HCT116 (cell line): ENCODE measurements around the gene FOXF1. TPM values are rescaled to one million over a fixed set of nuclear protein-coding genes. Genes with fewer than 3 reads are reported as not detected.

ENCODE experiments used
- ATAC-seq: fragments of 200-7000 bp; cut with Tn5 transposase; 2 replicates; pipeline ENCODE4 v1.9.1; 2020; ENCODE audit warnings: mild to moderate bottlenecking, moderate library complexity
- BruUV-seq: library from RNA; stranded (reverse); fragments of 400-500 nt; replicated peaks from 2 replicates; lab custom pipeline; 2021; lab: Mats Ljungman, UMichigan
- CTCF ChIA-PET: fragments of 300-600 bp; sonication (Branson Sonifier 250); formaldehyde crosslinking; loops from one replicate; lab custom pipeline; 2021; ENCODE audit warnings: antibody characterized with exemption; lab: Charles Lee
- POLR2A ChIA-PET: fragments of 300-600, 350-600 bp; sonication (Branson Sonifier 250); formaldehyde crosslinking; loops from one replicate; lab custom pipeline; 2021; ENCODE audit warnings: antibody characterized with exemption; lab: Charles Lee
- RAD21 ChIA-PET, 2 experiments: fragments of 300-600 bp; sonication (Branson Sonifier 250); formaldehyde crosslinking; loops; one replicate each; lab custom pipeline; 2023; ENCODE audit warnings: low total read pairs in 2 of 2; ENCODE audit not compliant: uncharacterized antibody in 2 of 2, unreplicated experiment in 2 of 2, low non-redundant PET in 1 of 2; lab: Charles Lee
- DNase-seq: peaks from one replicate; pipeline ENCODE4 v3.0.0-alpha.2; 2010; ENCODE audit warnings: low read depth, low spot score
- H2AFZ ChIP-seq: fragments of 200-600 bp; shearing (Covaris generic), sonication (generic); 2 replicates; pipeline ENCODE4 v1.6.1; 2017; ENCODE audit warnings: low read depth, mixed run types, mixed read lengths, antibody characterized with exemption, low read length; ENCODE audit not compliant: poor library complexity, severe bottlenecking
- H3K27ac ChIP-seq: 2 replicates; pipeline ENCODE4 v1.5.1; 2012; ENCODE audit warnings: low read depth, low read length
- H3K27me3 ChIP-seq: fragments of 200-600 bp; sonication (generic); 2 replicates; pipeline ENCODE4 v1.6.1; 2016; ENCODE audit warnings: mixed run types, low read length, mixed read lengths; ENCODE audit not compliant: insufficient read depth
- H3K36me3 ChIP-seq, 2 experiments: fragments of 200-500 bp in 1 of 2; fragments of 200-600 bp in 1 of 2; sonication (Bioruptor generic) in 1 of 2; sonication (generic) in 1 of 2; 2 replicates each; pipeline versions ENCODE4 v1.5.1 to v1.6.1; 2014 to 2016; ENCODE audit warnings: low read length in 2 of 2, inconsistent platforms in 1 of 2, mixed read lengths in 1 of 2, mixed run types in 1 of 2; ENCODE audit not compliant: insufficient read depth in 2 of 2, control insufficient read depth in 1 of 2
- H3K4me1 ChIP-seq, 2 experiments: fragments of 200-600 bp in 1 of 2; sonication (generic) in 1 of 2; 2 replicates each; pipeline versions ENCODE4 v1.5.1 to v1.6.1; 2012 to 2017; ENCODE audit warnings: low read length in 2 of 2, inconsistent platforms in 1 of 2, mild to moderate bottlenecking in 1 of 2, mixed read lengths in 1 of 2, mixed run types in 1 of 2, moderate library complexity in 1 of 2; ENCODE audit not compliant: insufficient read depth in 2 of 2, control insufficient read depth in 1 of 2
- H3K4me2 ChIP-seq: fragments of 200-600 bp; sonication (generic); 2 replicates; pipeline ENCODE4 v1.6.1; 2017; ENCODE audit warnings: mixed run types, low read length, mixed read lengths
- H3K4me3 ChIP-seq, 2 experiments: fragments of 200-600 bp in 1 of 2; sonication (generic) in 1 of 2; replicated peaks in 1 of 2; 2 replicates each; pipeline ENCODE4 v1.5.1; 2011 to 2016; ENCODE audit warnings: low read length in 2 of 2, control low read depth in 1 of 2, low read depth in 1 of 2, mild to moderate bottlenecking in 1 of 2, mixed read lengths in 1 of 2, mixed run types in 1 of 2
- H3K79me2 ChIP-seq: fragments of 200-600 bp; sonication (generic); 2 replicates; pipeline ENCODE4 v1.6.1; 2017; ENCODE audit warnings: mild to moderate bottlenecking, mixed run types, low read length, moderate library complexity, mixed read lengths; ENCODE audit not compliant: insufficient read depth
- H3K9ac ChIP-seq: fragments of 200-600 bp; sonication (generic); 2 replicates; pipeline ENCODE4 v1.6.1; 2016; ENCODE audit warnings: low read length, mixed read lengths
- H3K9me2 ChIP-seq: fragments of 200-600 bp; sonication (generic), shearing (Covaris generic); 2 replicates; pipeline ENCODE4 v1.6.1; 2017; ENCODE audit warnings: mixed run types, mild to moderate bottlenecking, moderate library complexity; ENCODE audit not compliant: insufficient read depth
- H3K9me3 ChIP-seq, 2 experiments: fragments of 200-500 bp in 1 of 2; fragments of 200-600 bp in 1 of 2; sonication (Bioruptor generic) in 1 of 2; sonication (generic) in 1 of 2; 2 replicates each; pipeline ENCODE4 v1.6.1; 2014 to 2017; ENCODE audit warnings: low read length in 2 of 2, mixed read lengths in 2 of 2, inconsistent platforms in 1 of 2, low read depth in 1 of 2, mild to moderate bottlenecking in 1 of 2, mixed run types in 1 of 2, moderate library complexity in 1 of 2; ENCODE audit not compliant: control insufficient read depth in 1 of 2, insufficient read depth in 1 of 2
- H4K20me1 ChIP-seq: fragments of 200-600 bp; sonication (generic), shearing (Covaris generic); 2 replicates; pipeline ENCODE4 v1.6.1; 2017; ENCODE audit warnings: mixed run types, mild to moderate bottlenecking, moderate library complexity; ENCODE audit not compliant: insufficient read depth
- EGR1 ChIP-seq: IDR thresholded peaks from 2 replicates; pipeline ENCODE4 v1.6.1; 2012; ENCODE audit warnings: low read depth
- ELF1 ChIP-seq: IDR thresholded peaks from 2 replicates; pipeline ENCODE4 v1.6.1; 2012; ENCODE audit warnings: low read depth, borderline replicate concordance
- EZH2 ChIP-seq: fragments of 200-600 bp; sonication (generic); IDR thresholded peaks from 2 replicates; pipeline ENCODE4 v1.6.1; 2017; ENCODE audit warnings: antibody characterized with exemption, mixed run types
- POLR2AphosphoS5 ChIP-seq: IDR thresholded peaks from 2 replicates; pipeline ENCODE4 v1.6.1; 2011; ENCODE audit warnings: mild to moderate bottlenecking, low read depth, low read length, moderate library complexity
- SIN3A ChIP-seq: IDR thresholded peaks from 2 replicates; pipeline ENCODE4 v1.6.1; 2012; ENCODE audit warnings: low read depth
- intact Hi-C: fragments of 100-400 bp; cut with micrococcal nuclease; formaldehyde crosslinking; loops from 2 replicates; pipeline ENCODE4 v1.10.0; 2022
- total RNA-seq: library from RNA; stranded (reverse); gene quantifications from one replicate; pipeline ENCODE4 v1.2.1, GENCODE V29; 2021; ENCODE audit not compliant: unreplicated experiment
- TF ChIP-seq, protein P1 (sequence below): IDR thresholded peaks from 2 replicates; pipeline ENCODE4 v1.6.1; 2011; ENCODE audit warnings: mild to moderate bottlenecking, low read length, moderate library complexity; ENCODE audit not compliant: insufficient replicate concordance; ENCODE audit errors: extremely low read depth
- TF ChIP-seq, protein P2 (sequence below): IDR thresholded peaks from 2 replicates; pipeline ENCODE4 v1.6.1; 2012

FOXF1 gene
- total RNA-seq, 1 experiment from 2014 or later: 2.4 TPM

DNA sequence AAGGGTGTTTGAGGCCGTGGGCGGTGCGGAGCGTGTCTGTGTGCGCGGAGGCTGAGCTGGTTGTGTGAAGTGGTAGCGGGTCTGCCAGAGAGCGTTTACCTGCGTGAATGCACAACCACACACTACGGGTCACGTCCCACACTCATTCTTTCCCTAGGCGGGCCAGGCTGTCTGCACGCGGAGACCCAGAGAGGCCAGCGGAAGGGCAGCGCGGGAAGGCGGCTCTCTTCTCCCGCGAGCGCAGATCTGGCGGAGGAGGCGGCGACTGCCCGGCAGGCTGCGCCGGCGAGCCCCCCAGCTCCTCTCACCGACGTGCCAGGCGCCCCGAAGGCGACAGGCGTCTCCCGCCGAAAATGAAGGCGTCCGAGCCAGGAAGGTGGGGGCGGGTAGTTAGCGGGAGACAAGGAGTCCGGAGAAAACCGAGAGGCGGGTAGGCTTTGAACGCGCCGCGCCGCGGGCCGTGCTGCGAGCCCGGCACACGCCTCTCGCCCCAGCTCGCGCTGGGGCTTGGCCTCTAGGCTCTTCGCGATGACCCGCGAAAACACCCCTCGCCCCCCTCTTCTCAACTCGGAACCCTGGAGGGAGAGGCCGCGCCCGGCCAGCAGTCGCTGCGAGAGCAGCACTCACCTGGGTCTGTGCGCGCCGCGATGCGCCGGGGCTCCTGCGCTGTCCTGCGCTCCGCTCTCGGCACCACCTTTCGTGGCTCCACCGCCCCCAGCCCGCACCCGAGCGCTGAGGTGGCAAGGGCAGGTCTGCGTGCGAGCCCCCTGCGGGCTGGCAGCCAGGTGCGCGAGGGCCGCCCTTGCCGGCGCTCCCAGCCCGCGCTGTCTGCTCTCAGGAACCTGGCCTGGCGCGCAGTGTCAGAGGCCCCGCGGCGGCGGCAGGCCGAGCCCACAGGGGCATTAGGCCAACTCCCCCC is 2.0 kb upstream of the FOXF1 start:
- H3K4me2 ChIP-seq: peak overlapping the region; percentile 97
- no peak for ATAC-seq

More for the DNA sequence above, 2.0 kb upstream of the FOXF1 start:
- TF ChIP-seq, protein P1, sequence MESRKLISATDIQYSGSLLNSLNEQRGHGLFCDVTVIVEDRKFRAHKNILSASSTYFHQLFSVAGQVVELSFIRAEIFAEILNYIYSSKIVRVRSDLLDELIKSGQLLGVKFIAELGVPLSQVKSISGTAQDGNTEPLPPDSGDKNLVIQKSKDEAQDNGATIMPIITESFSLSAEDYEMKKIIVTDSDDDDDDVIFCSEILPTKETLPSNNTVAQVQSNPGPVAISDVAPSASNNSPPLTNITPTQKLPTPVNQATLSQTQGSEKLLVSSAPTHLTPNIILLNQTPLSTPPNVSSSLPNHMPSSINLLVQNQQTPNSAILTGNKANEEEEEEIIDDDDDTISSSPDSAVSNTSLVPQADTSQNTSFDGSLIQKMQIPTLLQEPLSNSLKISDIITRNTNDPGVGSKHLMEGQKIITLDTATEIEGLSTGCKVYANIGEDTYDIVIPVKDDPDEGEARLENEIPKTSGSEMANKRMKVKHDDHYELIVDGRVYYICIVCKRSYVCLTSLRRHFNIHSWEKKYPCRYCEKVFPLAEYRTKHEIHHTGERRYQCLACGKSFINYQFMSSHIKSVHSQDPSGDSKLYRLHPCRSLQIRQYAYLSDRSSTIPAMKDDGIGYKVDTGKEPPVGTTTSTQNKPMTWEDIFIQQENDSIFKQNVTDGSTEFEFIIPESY: no peak
- TF ChIP-seq SIN3A (no peak), EZH2 (no peak), ELF1 (no peak), POLR2AphosphoS5 (no peak), EGR1 (no peak)
- TF ChIP-seq, protein P2, sequence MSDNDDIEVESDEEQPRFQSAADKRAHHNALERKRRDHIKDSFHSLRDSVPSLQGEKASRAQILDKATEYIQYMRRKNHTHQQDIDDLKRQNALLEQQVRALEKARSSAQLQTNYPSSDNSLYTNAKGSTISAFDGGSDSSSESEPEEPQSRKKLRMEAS: no peak
- no peak overlapping the region for H3K9ac ChIP-seq
- no TSS peak for BruUV-seq
- peaks cover 7 to 16% of the 10 kb centered on the region in 2 experiments for H3K4me1 ChIP-seq
- CTCF ChIA-PET: interaction anchor here (1.0 to 1.8 kb wide), 3 partner anchors 10 to 256 kb away, joined by 3 to 4 read pairs (median 3); no protein-coding TSS in a partner anchor
- H3K27me3 ChIP-seq: peaks cover 14% of the 10 kb centered on the region
- H3K4me3 ChIP-seq: no peak overlapping the region; a peak in 1 of 4 replicates
- H3K9me3 ChIP-seq: no peaks in the 10 kb centered on the region
- no peaks in the 10 kb centered on the region for H3K79me2 ChIP-seq
- RAD21 ChIA-PET: interaction anchor here in 1 of 2 experiments (1.1 kb wide), 1 partner anchor 255 kb away, joined by 4 read pairs; no protein-coding TSS in a partner anchor
- no peaks in the 10 kb centered on the region for H3K9me2 ChIP-seq
- intact Hi-C loops: no loop called here
- H4K20me1 ChIP-seq: no peaks in the 10 kb centered on the region
- no peak for DNase-seq
- no peak overlapping the region; the same call in 1 of the 2 replicates for H3K27ac ChIP-seq
- POLR2A ChIA-PET: no interaction called here
- H2AFZ ChIP-seq: peak overlapping the region; percentile 72
- no peaks in the 10 kb centered on the region for H3K36me3 ChIP-seq
